Lung (tissue), 12 donors: ENCODE results near the gene CTXND1. TPM values are rescaled to one million over a fixed set of nuclear protein-coding genes. Genes with fewer than 3 reads are reported as not detected.
A peak's percentile ranks its signal among the peaks of the same experiment; 100 is the strongest.

ENCODE experiments used
- ATAC-seq: fragments of 200-7000 bp; cut with Tn5 transposase; one replicate; pipeline ENCODE4 v1.9.1; 2020; ENCODE audit warnings: moderate number of reproducible peaks; ENCODE audit not compliant: insufficient read depth, low FRiP score
- DNase-seq, 3 donors: peaks; one replicate each; pipeline ENCODE4 v3.0.0-alpha.2; 2013 to 2017
- H3K27ac ChIP-seq, 2 donors: one replicate each; pipeline ENCODE4 v1.5.1; 2013; ENCODE audit warnings: mild to moderate bottlenecking in 2 of 2, moderate library complexity in 2 of 2, control low read depth in 1 of 2, inconsistent platforms in 1 of 2, low read depth in 1 of 2, low read length in 1 of 2
- H3K27me3 ChIP-seq, 3 donors: one replicate each; pipeline ENCODE4 v1.5.1; 2013; ENCODE audit warnings: low read length in 2 of 3; ENCODE audit not compliant: control insufficient read depth in 3 of 3, insufficient read depth in 3 of 3
- H3K36me3 ChIP-seq, 4 donors: one replicate each; pipeline ENCODE4 v1.5.1; 2013; ENCODE audit warnings: low read length in 4 of 4, mild to moderate bottlenecking in 1 of 4, moderate library complexity in 1 of 4; ENCODE audit not compliant: control insufficient read depth in 4 of 4, insufficient read depth in 4 of 4
- H3K4me1 ChIP-seq, 5 donors: one replicate each; pipeline ENCODE4 v1.5.1; 2013; ENCODE audit warnings: low read length in 5 of 5, mild to moderate bottlenecking in 2 of 5, moderate library complexity in 1 of 5; ENCODE audit not compliant: control insufficient read depth in 5 of 5, insufficient read depth in 5 of 5
- H3K4me3 ChIP-seq: one replicate; pipeline ENCODE4 v1.5.1; 2013; ENCODE audit warnings: mild to moderate bottlenecking, control low read depth, moderate library complexity
- H3K9ac ChIP-seq, 2 donors: one replicate each; pipeline ENCODE4 v1.5.1; 2013; ENCODE audit warnings: low read length in 2 of 2, control low read depth in 1 of 2; ENCODE audit not compliant: insufficient read depth in 1 of 2
- H3K9me3 ChIP-seq, 4 donors: one replicate each; pipeline ENCODE4 v1.5.1; 2013; ENCODE audit warnings: low read length in 3 of 4, mild to moderate bottlenecking in 1 of 4, moderate library complexity in 1 of 4; ENCODE audit not compliant: control insufficient read depth in 4 of 4, insufficient read depth in 3 of 4
- CTCF ChIP-seq: IDR thresholded peaks from 2 replicates; pipeline ENCODE4 v1.5.1; 2012; ENCODE audit warnings: mild to moderate bottlenecking; ENCODE audit errors: control extremely low read depth, extremely low read depth
- WGBS, 2 donors: extraction: QIAGEN DNeasy Blood & Tissue Kit; methylation state at CpG; one replicate each; pipeline ENCODE4 v1.1.7; 2013; 5-methylcytosine and 5-hydroxymethylcytosine counted together
- polyA plus RNA-seq, 2 donors: library from polyadenylated mRNA; stranded (reverse); fragments of 200-250 nt; gene quantifications; one replicate each; pipeline ENCODE4 v1.2.1, GENCODE V29; 2013
- total RNA-seq, 2 donors: library from RNA; depleted of rRNA in 1 of 2; stranded (reverse); fragments of >200 nt in 1 of 2; gene quantifications; one replicate each; pipeline ENCODE4 v1.2.1, GENCODE V29; 2014 to 2021
- donor health status: control.
- donor health status: control.
- donor health status: Bipolar disorder and iron deficiency.
- donor health status: healthy.
- donor health status: DM: yes; HTN: yes; CAD: no.

Gene CTXND1
- total and polyA plus RNA-seq, 4 donors, result 0.10 to 2.4 (median 1.5) TPM

DNA sequence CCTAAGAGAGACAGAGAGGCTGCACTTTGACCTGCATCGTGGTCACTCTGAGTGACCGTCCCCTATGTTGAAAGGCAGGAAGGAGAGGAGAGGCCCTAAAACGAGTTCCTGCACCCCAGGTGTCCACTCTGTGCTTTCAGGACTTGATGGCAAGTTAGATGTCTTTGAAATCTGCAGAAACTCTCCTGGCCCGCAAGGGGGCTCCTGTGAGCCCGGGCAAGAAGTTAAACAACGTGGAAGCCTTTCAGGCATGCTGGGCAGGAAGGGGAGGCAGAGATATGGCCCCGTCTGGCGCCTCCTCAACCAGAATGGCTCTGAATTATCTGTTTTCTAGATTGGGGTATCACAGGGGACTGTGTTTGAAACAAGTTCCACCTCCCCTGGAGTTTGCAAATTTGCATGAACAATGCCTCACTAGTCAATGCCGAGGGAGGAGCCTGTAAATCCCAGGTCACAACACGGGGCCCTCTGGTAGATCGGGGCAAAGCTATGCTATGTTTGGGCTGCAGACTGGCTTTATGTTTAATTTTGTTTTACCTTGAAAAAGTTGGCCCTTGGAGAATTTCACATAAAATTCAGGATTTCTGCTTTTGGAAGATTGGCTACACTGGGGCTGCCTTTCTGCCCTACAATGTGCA, 9.8 kb downstream of the CTXND1 start:
- H3K27ac ChIP-seq, result no peak overlapping the region
- peak in 1 of 3 donors; percentile 20 for DNase-seq

GRCh38 chr15:80241508-80241907, 10.5 kb downstream of the CTXND1 start:
- WGBS, 2 donors, result 23 to 45% methylated on average over 5 of the region's 5 CpGs

More for the DNA sequence above, 9.8 kb downstream of the CTXND1 start:
- Histone ChIP-seq H3K9me3 (no peaks in the 10 kb centered on the region), H3K36me3 (peaks cover 0 to 3% (median 1%) of the 10 kb centered on the region in 4 donors), H3K4me3 (no peak overlapping the region), H3K27me3 (peaks cover 0 to 3% (median 0%) of the 10 kb centered on the region in 3 donors), H3K4me1 (peaks cover 0 to 33% (median 8%) of the 10 kb centered on the region in 5 donors), H3K9ac (no peak overlapping the region)
- peak; percentile 1 for TF ChIP-seq CTCF
- no peak for ATAC-seq
- 50 to 58% methylated on average over 11 of the region's 11 CpGs for WGBS, 2 donors

DNA sequence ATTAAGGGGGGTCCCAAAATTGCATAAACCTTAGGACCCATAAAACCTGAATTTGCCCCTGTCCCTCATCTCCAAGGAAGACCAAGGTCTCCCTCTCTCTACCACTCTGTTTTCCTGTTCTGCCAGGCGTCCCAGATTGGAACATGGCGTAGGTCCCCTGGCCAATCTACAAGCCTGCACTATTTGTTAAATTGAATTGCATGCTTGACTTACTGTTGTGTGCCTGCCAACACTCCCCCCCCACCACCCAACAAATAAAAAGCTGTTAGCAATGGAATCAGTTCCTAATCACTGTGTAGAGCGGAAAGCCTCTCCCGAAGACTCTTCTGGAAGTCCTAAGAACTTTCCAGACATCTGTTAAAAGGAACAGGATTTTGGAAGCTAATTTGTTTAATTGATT, 11.7 kb downstream of the CTXND1 start:
- 78 to 95% methylated on average over 4 of the region's 4 CpGs for WGBS, 2 donors
- H3K27ac ChIP-seq, result no peak overlapping the region
- peaks cover 0 to 3% (median 0%) of the 10 kb centered on the region in 3 donors for H3K27me3 ChIP-seq
- peaks cover 0 to 17% (median 3%) of the 10 kb centered on the region in 5 donors for H3K4me1 ChIP-seq
- DNase-seq (peak in 2 of 3 donors; percentile 45 to 54), ATAC-seq (no peak)
- peaks cover 0 to 7% (median 1%) of the 10 kb centered on the region in 4 donors for H3K36me3 ChIP-seq
- TF ChIP-seq CTCF, result no peak
- H3K9me3 ChIP-seq, result no peaks in the 10 kb centered on the region
- H3K9ac ChIP-seq, result no peak overlapping the region
- H3K4me3 ChIP-seq, result no peak overlapping the region

More at GRCh38 chr15:80241508-80241907, 10.5 kb downstream of the CTXND1 start:
- Histone ChIP-seq H3K27me3 (peaks cover 0 to 3% (median 0%) of the 10 kb centered on the region in 3 donors), H3K36me3 (peaks cover 0 to 3% (median 1%) of the 10 kb centered on the region in 4 donors), H3K4me3 (no peak overlapping the region), H3K27ac (no peak overlapping the region), H3K4me1 (peaks cover 0 to 28% (median 5%) of the 10 kb centered on the region in 5 donors), H3K9ac (no peak overlapping the region), H3K9me3 (no peaks in the 10 kb centered on the region)
- DNase-seq (peak in 1 of 3 donors; percentile 33), ATAC-seq (no peak)
- no peak for TF ChIP-seq CTCF
